Hematopoietic multipotent progenitor cell treated with erythropoietin and hydrocortisone succinate and interleukin-3 and kit ligand, for 17 days (in vitro differentiated cells): ENCODE data around the gene PCDH9.
"Not testable (repeated sequence)": the region's sequence is repeated elsewhere in the genome, so short reads cannot be mapped to it uniquely, and the experiment has no call there.

Experiments used
- DNase-seq: peaks from one replicate; pipeline ENCODE4 v3.0.0-alpha.2; 2015; ENCODE audit warnings: low spot score

Gene PCDH9

DNA sequence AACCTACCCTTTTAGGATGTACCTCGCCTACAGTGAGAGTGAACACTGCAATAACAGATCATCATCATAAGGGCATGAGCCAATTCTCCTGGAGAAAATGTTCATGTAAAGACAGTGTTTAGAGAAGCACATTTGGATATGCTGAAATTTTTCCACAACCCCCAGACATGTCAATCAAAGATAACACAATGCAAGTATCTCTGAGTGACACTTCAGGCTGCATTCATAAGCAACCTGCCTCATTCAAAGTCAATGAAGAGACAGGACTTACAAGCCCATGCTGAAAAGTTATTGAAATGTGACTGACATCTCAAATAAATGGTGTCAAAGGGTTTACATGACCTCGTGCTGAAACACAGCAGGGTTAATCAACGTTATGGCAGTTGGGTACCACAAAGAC lies 102.0 kb downstream of the PCDH9 start:
- no peak for DNase-seq

DNA sequence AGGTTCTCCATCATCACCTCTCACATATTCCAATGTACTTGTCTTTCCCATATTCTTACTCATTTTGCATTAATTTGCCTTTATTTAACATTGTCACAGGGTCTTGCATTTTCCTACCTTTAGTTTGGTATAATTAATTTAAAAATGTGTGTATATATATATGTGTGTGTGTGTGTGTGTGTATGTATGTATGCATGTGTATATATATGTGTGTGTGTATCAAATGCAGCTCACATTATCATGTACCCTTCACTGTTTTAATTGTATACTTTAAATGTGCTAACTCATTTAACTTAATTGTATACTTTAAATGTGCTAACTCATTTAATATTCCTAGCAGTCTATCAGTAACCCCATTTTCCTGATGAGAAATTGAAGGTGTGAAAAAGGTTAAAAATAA lies 104.5 kb downstream of the PCDH9 start:
- DNase-seq = no peak

DNA sequence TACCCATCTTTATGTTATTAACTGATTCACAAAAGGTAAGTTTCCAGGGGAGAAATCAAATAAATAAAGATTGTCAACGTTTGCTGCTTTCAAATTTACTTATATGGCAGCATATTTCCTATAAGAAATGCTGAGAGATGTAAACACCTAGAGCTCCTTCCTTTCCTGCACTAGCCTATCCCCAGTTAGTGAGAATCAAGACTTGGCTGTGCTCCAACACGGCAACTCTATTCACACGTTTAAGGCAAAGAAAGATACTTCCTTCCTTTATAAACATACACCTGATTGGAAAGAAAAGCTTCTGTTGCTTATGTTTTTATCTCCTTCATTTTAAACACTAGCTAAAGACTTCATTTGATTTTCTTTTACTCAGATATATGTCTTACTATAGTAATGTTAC lies 107.0 kb downstream of the PCDH9 start:
- no peak for DNase-seq

DNA sequence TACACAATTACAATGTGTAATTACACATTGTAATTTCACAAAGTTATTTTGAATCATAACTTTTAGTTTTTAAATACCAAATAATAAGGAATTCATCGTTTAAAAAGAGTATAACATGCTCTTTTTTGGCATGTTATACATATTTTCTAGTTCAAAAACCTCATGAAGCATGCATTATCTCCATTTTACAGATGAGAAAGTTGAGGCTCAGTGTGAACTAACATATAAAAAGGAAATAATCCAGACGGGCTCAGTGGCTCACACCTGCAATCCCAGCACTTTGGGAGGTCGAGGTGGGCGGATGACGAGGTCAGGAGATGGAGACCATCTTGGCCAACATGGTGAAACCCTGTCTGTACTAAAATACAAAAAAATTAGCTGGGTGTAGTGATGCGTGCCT lies 107.9 kb downstream of the PCDH9 start:
- DNase-seq = no peak

DNA sequence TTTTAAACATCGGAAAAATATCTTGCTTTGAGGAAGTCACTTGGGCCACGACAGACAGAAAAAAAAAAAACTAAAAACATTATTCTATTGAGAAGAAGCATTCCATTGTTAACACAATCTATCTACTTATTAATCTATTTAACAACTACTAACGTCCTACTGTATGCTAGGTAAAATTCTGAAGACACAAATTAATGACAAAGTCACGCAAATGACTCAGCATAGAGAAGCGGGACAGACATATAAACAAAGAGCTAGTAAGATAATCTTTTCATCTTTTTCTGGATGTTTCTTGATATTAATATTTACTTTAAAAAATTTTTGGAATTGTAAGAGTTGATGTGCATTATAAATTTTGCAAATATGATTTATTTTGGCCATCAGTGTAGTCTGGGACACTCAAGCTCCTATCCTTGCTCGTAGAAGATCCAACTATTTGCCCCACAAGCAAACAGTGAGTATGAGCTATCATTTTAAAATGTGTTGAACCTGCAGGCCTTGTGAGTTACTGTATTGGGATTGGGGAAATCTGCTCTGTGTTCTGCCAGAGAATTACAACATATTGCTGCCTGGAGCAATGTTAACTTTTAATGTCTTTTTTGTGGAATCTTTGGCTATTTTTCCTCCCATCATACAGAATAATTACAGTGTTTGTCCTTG lies 109.1 kb downstream of the PCDH9 start:
- DNase-seq = no peak

DNA sequence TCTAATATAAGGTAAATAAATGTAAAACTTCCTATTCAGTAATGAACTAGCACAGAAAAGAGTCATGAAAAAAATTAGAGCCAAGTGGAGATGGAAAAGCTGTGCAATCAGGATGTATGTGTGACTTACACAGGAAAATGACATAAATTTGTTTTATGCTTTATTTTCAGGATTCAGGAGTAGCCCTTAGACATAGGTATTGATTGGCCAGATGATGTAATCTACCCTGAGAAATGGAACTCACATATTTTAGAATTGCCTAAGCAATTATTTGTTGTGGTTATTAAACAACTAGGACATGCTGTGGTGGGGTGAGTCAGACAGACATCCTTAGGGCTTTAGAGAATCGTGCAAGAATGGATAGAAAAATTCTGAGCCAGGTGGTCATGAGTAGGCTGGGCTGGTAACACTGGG lies 110.6 kb downstream of the PCDH9 start:
- no peak for DNase-seq

DNA sequence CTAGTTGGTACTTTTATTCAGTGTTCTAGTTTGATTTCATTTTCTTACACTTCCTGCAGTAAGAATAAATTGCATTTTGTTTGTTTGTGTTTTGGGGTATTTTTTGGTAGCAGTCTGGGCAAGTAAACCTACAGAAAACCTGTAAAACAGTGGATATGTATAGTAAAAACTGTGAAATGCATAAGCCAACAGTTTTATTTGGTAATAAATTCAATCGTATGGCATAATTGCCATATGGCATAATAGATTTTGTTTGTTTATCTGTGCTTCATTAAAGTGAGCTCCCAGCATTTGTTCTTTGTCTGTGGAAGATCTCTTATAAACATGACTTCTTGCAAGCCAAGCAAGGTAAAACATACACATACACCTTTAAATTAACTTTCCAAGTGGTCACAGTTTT lies 111.9 kb downstream of the PCDH9 start:
- no peak for DNase-seq

DNA sequence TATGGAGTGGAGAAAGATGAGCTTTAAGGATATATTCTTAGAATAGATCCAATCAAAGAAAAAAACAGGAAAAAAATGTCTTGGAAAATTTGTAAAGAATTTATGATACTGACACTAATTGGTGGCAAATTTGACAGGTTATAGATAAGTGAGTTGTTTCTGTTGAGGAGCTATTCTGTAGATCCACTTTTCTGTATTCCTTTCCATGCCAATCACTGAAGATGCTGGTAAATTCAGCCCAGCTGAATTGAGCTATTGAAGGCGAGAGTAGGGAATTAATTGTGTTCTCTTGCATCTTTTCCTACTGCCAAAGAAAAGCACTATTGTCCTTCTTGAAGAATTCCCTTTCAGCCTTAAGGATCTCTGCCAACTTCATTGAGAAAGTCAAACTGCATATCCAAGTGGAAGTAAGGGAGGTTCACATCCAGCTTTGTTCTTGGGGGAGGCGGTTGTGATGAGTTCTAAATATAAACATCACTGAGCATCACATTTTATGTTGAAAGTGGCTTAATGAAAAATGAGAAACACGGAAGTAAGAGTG lies 113.1 kb downstream of the PCDH9 start:
- no peak for DNase-seq

DNA sequence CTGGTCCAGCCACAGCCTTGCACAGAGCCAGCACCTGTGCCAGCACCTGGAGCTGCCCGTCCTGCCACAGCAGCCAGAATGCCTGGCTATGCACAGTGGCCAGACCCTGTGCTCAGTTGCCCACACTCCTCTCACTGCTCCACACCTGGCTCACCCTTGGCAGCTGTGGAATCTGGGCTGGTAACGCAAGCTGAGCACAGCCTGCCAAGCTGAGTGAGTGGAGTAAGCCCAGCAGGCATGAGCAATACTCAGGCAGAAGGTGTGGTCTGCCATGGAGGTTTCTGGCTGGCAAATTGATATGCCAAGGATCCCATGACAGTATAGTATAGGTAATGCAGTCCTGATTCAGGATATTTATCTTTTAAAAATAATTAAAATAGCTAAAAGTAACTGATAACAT lies 122.2 kb downstream of the PCDH9 start:
- no peak for DNase-seq

DNA sequence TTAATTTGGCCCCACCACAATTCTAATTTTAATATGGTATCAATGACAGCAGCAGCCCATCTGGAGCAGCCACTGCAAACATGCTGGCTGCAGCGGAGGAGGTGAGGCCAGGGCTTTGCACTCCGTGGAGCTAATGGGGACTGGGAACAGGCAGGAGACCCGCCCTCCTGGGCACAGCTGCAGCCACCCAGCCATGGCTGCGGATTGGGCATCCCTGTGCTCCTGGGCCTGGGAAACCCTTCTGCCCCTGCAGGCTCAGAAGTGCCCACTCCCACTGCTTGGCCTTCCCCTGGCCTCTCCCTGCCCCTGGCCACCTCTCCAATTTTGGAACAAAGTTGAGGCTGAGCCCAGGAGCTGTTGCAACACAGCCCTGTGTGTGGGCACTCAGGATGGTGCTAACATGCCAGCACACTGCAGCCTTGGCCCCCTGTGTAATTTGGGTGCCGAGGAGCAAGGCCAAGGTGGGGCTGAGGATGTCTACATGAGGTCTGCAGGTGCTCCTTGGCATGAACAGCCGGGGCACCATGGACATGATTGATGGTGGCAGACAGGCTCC lies 123.6 kb downstream of the PCDH9 start:
- no peak for DNase-seq

DNA sequence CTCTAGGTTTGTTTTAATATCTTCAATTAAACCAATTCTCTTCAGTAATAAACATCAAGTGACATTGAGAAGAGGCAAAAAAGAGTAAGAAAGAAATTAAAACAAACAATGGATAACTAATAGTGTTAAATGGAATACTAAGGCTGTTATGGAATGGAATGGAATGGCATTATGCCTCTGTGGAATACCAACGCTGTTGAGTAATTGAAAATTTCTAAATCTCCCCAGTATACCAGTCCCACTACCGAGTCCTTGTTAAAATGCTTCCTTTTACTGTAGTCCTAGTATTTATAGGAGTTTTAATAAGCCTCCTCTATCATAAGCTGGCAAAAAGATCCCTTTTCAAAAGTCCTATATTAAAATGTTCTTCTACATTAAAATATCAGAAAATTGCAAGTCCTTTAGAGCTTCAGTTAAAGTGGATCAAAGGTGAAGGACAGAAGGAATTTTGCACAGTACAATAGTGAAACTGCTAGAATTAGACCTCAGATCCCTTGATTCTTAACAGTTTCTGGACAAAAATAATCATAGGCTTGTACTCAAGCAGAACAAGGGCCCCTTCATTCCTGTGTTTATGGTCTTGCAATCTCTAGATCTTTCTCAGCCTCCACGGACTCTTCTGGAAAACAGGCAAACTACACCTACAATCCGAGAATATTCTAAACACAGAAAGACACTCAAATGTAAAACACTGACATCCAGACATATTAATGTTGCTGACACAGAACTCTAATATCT lies 128.2 kb downstream of the PCDH9 start:
- no peak for DNase-seq

DNA sequence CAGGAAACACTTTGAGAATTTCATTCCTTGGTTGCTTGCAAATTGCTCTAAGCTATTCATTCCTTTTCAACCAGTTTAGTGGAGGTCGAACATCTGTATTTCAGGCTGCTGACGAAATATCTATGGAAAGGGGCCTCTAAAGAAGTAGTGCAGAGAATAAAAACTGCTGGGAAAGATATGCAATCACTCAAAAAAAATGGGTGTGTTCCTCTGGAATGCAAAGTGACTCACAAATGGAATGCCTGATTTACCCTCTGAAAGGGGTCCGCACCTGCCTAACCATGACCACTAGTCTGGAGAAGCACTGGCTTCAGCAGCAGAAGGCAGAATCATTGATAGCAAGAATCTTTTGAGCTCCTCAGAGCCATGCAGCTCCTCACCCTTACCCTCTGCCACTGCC lies 129.4 kb downstream of the PCDH9 start:
- no peak for DNase-seq

DNA sequence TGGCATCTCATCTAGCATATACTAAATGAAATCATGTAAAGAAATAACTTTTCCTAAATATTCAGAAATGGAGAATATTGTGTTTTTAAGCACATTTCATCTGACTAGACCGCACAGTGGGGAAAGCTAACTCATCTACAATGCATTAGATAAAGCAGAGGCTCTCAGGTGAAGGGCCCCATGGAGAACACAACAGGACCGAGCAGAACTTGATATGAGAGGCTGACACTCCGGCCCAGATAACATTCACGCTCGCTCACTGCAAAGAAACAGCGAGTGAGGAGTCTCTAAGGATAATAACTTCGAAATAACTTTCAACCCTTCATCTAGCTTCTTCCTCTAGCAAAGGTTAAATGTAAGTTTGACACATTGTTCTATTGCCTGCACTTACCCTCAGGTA lies 130.6 kb downstream of the PCDH9 start:
- DNase-seq = no peak

DNA sequence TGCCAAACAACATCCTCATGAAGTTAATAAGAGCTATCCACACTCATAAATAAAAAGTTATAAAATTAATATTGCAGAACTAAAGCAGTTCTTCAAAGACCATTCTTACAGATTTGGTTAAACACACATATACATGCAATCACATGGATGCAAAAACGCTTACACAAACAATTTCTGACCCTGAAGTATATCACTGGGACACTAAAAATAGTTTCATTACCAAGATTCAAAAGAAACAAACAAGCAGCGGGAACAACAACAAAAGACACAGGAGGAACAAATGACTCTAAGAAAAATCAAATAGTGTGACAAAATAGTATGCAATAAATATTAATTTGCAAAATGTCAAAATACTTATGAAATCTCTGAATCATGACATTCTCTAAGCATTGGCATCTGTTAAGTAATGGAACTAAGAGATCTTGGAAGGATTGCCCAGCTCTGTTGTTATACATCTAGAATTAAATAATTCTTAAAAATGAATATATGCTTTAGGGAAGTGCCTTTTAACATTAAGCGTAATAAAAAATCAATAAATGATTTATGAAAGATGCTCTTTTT lies 132.2 kb downstream of the PCDH9 start:
- DNase-seq = no peak

DNA sequence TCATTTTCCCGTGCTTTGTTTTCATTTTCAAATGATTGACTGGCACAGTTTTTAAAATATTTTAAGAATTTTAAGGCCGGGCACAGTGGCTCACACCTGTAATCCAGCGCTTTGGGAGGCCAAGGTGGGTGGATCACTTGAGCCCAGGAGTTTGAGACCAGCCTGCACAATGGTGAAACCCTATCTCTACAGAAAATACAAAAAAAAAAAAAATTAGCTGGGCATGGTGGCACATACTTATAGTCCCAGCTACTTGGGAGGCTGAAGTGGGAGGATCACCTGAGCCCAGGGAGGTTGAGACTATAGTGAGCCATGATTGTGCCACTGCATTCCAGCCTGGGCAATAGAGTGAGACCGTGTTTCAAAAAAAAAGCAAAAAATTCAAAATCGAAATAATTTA lies 133.2 kb downstream of the PCDH9 start:
- not testable (repeated sequence) for DNase-seq

DNA sequence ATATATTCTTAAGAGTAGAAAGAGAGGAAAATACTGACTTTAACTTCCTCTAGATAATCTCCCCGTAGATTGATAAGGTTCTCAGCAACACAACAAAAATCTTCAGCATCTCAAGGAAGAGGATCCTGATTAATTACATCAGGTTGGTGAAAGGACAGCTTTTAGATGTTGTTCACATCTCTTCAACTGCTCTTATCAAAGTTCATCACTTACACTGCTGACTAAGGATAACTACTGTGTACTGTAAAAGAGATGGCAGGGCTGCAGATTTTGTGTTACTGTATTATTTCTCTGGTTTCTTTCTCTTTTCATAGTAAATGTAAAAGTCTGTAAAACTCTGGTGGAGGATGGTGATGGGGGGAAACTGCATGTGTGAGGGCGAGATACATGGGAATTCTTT lies 133.7 kb downstream of the PCDH9 start:
- no peak for DNase-seq

DNA sequence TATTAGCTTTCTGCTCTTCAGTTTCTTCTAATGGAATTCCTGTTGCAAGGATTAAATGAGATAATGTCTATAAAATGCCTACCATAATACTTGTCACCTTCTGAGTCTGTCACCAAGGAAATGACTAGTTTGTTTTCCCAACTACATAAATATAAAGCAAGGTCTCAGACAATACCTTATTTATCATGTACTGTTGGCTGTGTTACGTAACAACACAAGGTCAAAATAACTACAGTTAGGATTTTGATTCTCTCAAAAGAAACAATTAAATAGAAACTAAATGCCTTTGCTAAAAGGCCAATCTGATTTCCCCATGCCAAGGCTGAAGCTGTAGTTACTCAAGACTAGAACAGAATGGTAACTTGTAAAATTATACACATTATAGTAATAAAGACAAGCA lies 134.5 kb downstream of the PCDH9 start:
- no peak for DNase-seq

DNA sequence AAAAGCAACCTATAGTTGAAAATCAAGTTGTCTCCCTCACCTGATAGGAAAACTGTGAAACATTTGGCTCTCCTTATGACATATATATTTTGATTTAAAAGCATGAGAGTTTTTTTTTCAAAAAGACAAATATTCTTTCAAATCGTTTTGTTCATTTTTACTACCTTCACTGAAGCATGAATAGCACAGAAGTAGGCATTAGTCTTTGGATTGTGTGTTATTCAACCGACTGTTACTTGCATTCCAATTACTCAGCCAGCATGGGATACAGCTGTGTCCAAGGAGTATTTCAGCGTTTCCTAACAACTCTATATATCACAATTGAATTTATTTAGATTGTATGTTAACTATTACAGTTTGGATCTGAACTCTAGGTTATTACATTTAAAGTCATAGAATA lies 135.2 kb downstream of the PCDH9 start:
- DNase-seq = no peak

DNA sequence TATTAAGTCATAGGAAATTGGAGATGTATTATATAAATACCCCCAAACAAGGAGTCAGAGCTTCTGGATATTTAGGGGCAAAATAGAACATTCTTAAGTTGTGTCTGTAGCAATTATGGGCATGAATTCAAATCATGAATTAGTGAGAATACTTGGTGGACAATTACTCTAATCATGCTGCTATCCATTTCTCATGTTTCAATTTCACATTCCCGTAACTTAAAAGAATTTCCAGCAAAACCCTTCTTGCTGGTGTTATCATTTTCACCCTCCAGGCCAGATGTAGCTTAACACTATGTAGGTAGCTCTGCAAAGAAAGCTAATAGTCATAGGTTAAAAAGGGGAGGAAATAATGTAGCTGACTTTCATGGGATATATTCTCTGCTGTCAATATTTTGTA lies 136.1 kb downstream of the PCDH9 start:
- no peak for DNase-seq

DNA sequence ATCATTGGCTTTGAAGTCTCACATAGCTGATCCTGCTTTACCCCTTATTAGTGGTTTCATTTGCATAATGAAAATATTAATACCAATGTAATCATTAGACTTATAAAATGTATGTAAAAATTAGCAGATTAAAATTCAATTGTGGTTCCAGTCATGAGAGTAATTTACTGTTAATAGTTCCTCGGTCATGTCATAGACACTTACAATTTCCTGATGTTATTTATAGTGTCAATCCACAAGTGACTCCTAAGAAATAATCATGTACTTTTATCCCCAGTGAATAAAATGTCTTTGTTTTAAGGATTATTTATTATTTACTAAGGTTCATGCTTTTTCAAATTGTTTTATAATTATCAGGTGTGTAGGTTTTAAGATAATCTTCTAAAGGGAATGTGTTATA lies 138.5 kb downstream of the PCDH9 start:
- DNase-seq = no peak

DNA sequence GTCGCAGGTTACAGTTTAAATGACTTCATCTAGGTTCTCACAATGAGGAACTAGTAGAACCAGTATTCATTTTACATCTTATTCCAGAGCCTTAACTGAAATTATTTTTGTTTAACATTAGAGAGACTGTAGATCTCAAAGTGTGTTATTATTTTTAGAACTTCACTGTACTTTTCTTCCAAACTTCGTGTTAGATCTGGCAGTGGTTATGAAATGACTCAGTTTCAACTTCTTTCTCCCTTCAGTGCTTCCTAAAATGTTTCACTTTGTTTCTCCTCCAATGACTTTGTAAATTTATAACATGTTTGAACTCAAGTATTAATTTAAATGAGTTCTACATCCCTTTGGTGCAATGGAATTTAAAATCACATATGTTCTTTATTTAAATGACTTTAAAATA lies 139.3 kb downstream of the PCDH9 start:
- DNase-seq = no peak

DNA sequence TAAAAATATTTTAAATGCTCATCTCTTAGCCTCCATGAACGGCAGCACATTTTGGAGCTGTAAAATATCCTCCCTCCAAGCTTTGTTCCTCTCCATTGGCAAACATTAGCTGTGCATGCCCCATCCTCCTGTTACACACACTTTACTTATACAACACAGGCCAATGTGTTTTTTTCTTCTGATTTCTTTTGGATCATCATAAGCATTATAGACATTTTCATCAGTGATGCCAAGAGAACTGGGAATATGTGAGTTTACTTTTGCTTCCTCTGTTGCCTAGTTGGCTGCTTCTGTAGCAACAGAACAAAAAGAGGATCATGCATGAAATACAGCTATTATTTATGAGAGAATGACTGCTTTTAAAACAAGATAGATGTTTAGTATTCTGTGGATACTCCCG lies 142.6 kb downstream of the PCDH9 start:
- DNase-seq = no peak

DNA sequence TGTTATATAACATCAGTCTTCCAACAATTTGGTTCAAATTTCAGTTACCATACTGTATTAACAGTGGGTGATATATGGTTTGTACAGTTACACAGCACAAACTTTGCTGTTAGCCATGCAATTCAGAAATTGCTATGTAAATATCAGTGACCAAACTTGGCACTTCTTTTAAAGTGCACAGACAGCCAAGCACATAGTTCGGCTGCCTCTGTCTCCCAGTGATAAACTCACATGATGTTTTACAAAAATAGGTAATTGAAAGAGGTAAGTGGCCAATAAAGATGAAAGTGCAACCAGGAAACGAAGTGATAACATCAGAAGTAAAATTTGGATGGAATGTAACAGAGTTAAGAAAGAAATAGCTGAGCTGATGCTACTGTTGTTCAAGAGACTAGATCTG lies 143.9 kb downstream of the PCDH9 start:
- DNase-seq = no peak
